Spleen (tissue), 11 donors: ENCODE data around the gene PDE8B. TPM values are rescaled to one million over a fixed set of nuclear protein-coding genes. Genes with fewer than 3 reads are reported as not detected.

Experiments used
- DNase-seq: peaks from one replicate; pipeline ENCODE4 v3.0.0-alpha.2; 2020
- H3K27ac ChIP-seq, 8 donors: fragments of 200-600 bp; sonication (generic) in 7 of 8; 1 replicate in 4 of 8; 2 replicates in 4 of 8; pipeline versions ENCODE4 v1.5.0 to v1.8.0; 2016 to 2021; ENCODE audit warnings: inconsistent platforms in 4 of 8, mild to moderate bottlenecking in 4 of 8, moderate library complexity in 1 of 8
- H3K27me3 ChIP-seq, 7 donors: fragments of 200-600 bp; sonication (generic) in 6 of 7; replicated peaks in 1 of 7; 1 replicate in 4 of 7; 2 replicates in 3 of 7; pipeline versions ENCODE4 v1.5.0 to v1.8.0; 2016 to 2021; ENCODE audit warnings: inconsistent platforms in 3 of 7, mild to moderate bottlenecking in 1 of 7
- H3K36me3 ChIP-seq, 6 donors: fragments of 200-600 bp; sonication (generic) in 5 of 6; 1 replicate in 4 of 6; 2 replicates in 2 of 6; pipeline versions ENCODE4 v1.5.0 to v1.8.0; 2016 to 2021; ENCODE audit warnings: inconsistent platforms in 2 of 6
- H3K4me1 ChIP-seq, 6 donors: fragments of 200-600 bp; sonication (generic) in 5 of 6; 1 replicate in 3 of 6; 2 replicates in 3 of 6; pipeline versions ENCODE4 v1.5.0 to v1.8.0; 2016 to 2021; ENCODE audit warnings: inconsistent platforms in 3 of 6
- H3K4me3 ChIP-seq, 8 donors: fragments of 200-600 bp; sonication (generic) in 7 of 8; 1 replicate in 4 of 8; 2 replicates in 4 of 8; pipeline versions ENCODE4 v1.5.0 to v1.8.0; 2016 to 2021; ENCODE audit warnings: inconsistent platforms in 4 of 8, mild to moderate bottlenecking in 4 of 8, moderate library complexity in 2 of 8
- H3K9me3 ChIP-seq, 8 donors: fragments of 200-600 bp; sonication (generic) in 7 of 8; 1 replicate in 4 of 8; 2 replicates in 4 of 8; pipeline versions ENCODE4 v1.5.0 to v1.8.0; 2016 to 2021; ENCODE audit warnings: inconsistent platforms in 4 of 8
- POLR2A ChIP-seq, 3 donors: fragments of 450-650 bp; IDR thresholded peaks; one replicate each; pipeline ENCODE4 v1.5.1; 2017; ENCODE audit warnings: antibody characterized with exemption in 3 of 3, mild to moderate bottlenecking in 1 of 3
- POLR2AphosphoS5 ChIP-seq, 3 donors: sonication (generic); formaldehyde crosslinking; IDR thresholded peaks; one replicate each; pipeline ENCODE4 v1.5.1; 2017; ENCODE audit warnings: antibody characterized with exemption in 3 of 3
- WGBS, 5 donors: extraction: QIAGEN DNeasy Blood & Tissue Kit in 3 of 5; methylation state at CpG; one replicate each; pipeline versions ENCODE4 v1.1.5 to v1.1.7; 2013 to 2018; 5-methylcytosine and 5-hydroxymethylcytosine counted together
- intact Hi-C: fragments of 100-400 bp; cut with DNase I; formaldehyde crosslinking; loops from one replicate; pipeline ENCODE4 v1.15.0; 2023; ENCODE audit warnings: low total_unique reads
- polyA plus RNA-seq, 3 donors: library from polyadenylated mRNA; stranded (reverse); fragments of 200-250 nt; gene quantifications; one replicate each; pipeline ENCODE4 v1.2.1, GENCODE V29; 2013
- total RNA-seq, 7 donors: library from RNA; depleted of rRNA in 3 of 7; stranded (reverse); fragments of >200 nt in 3 of 7; fragmentation: NEBNext Ultra II Directional in 4 of 7; extraction: Animal tissue kit (Norgen Biotek cat#: 25700) in 4 of 7; gene quantifications; one replicate each; pipeline versions ENCODE4 v1.1.0 to v1.2.1, GENCODE V29; 2016 to 2021
- TF ChIP-seq, protein P1 (sequence below), 11 experiments: fragments of 200-600 bp in 7 of 11; fragments of 450-650 bp in 4 of 11; sonication (generic) in 4 of 11; IDR thresholded peaks in 8 of 11; conservative IDR thresholded peaks in 3 of 11; 1 replicate in 7 of 11; 2 replicates in 4 of 11; pipeline versions ENCODE4 v1.4.0 to v1.8.0; 2016 to 2021; ENCODE audit warnings: antibody characterized with exemption in 11 of 11, inconsistent platforms in 4 of 11, mild to moderate bottlenecking in 1 of 11
- donor health status: healthy with polysubstance abuse.
- donor health status: DM: no; HTN: no; CAD: no; lungs with moderate emphysema.
- donor health status: DM: no; HTN: no; CAD: no.
- donor health status: Bipolar disorder and iron deficiency.
- donor health status: healthy.
- donor health status: DM: no; HTN: no; CAD: no.
- donor health status: DM: yes; HTN: yes; CAD: no.

The PDE8B gene
- total and polyA plus RNA-seq, 10 donors, result 0.18 to 1.9 (median 0.85) TPM

DNA sequence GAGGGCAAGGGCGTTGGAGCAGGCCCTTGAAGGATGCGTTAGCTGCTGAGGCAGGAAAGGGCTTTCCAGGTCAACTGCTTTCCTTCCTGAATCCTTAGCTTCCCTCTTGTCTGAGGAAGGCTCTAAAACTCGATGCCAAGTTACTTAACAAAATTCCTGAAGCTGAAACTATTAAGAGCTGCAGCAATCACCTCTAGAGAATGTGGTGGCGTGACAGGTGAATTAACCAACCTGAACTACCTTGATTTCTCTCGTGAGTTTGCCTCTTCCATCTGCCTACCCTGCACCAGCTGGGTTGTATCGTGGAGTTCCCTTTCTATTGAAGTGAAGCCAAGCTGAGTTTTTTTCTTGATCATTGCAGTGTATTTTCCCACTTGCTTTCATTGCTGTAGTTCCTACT, 96.1 kb downstream of the PDE8B start:
- Histone ChIP-seq H3K4me3 (no peak overlapping the region), H3K4me1 (no peaks in the 10 kb centered on the region), H3K27ac (no peak overlapping the region), H3K27me3 (peaks cover 0 to 8% (median 0%) of the 10 kb centered on the region in 7 donors), H3K36me3 (no peaks in the 10 kb centered on the region), H3K9me3 (no peaks in the 10 kb centered on the region)
- WGBS, 5 donors, result 52 to 66% (median 61%) methylated on average over 6 of the region's 6 CpGs
- no peak for TF ChIP-seq POLR2A (IDR thresholded peaks at IDR 0.05)
- no peak for TF ChIP-seq POLR2AphosphoS5 (IDR thresholded peaks at IDR 0.05)
- TF ChIP-seq, protein P1, sequence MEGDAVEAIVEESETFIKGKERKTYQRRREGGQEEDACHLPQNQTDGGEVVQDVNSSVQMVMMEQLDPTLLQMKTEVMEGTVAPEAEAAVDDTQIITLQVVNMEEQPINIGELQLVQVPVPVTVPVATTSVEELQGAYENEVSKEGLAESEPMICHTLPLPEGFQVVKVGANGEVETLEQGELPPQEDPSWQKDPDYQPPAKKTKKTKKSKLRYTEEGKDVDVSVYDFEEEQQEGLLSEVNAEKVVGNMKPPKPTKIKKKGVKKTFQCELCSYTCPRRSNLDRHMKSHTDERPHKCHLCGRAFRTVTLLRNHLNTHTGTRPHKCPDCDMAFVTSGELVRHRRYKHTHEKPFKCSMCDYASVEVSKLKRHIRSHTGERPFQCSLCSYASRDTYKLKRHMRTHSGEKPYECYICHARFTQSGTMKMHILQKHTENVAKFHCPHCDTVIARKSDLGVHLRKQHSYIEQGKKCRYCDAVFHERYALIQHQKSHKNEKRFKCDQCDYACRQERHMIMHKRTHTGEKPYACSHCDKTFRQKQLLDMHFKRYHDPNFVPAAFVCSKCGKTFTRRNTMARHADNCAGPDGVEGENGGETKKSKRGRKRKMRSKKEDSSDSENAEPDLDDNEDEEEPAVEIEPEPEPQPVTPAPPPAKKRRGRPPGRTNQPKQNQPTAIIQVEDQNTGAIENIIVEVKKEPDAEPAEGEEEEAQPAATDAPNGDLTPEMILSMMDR (IDR thresholded peaks at IDR 0.05 in 8 of 11, conservative IDR thresholded peaks at IDR 0.05 in 3 of 11), result no peak
- no peak for DNase-seq
- intact Hi-C loops, result no loop called here

GRCh38 chr5:77308154-77308960, 97.9 kb downstream of the PDE8B start:
- Histone ChIP-seq H3K4me1 (no peaks in the 10 kb centered on the region), H3K9me3 (no peaks in the 10 kb centered on the region), H3K36me3 (no peaks in the 10 kb centered on the region), H3K27me3 (peaks cover 0 to 8% (median 0%) of the 10 kb centered on the region in 7 donors), H3K4me3 (no peak overlapping the region), H3K27ac (no peak overlapping the region)
- TF ChIP-seq, protein P1 (IDR thresholded peaks at IDR 0.05 in 8 of 11, conservative IDR thresholded peaks at IDR 0.05 in 3 of 11), result no peak
- TF ChIP-seq POLR2A (IDR thresholded peaks at IDR 0.05) (no peak), POLR2AphosphoS5 (IDR thresholded peaks at IDR 0.05) (no peak)
- 76 to 86% (median 84%) methylated on average over 12 of the region's 12 CpGs for WGBS, 5 donors
- intact Hi-C loops, result no loop called here
- DNase-seq, result no peak

DNA sequence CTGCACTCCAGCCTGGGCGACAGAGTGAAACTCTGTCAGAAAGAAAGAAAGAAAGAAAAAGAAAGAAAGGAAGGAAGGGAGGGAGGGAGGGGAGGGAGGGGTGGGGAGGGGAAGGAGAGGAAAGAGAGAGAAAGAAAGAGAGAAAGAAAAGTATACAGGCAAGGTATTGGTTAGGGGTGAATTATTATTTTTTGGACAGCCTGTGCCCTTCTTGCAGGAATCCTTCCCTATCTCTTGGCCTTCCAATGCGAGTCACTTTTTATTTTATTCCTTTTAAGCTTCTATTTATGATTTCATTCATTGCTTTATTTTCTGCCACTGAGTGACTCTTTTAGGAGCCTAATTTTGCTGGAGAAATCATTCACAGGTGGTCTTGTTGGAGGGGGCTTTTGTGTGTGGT, 98.7 kb downstream of the PDE8B start:
- Histone ChIP-seq H3K27ac (no peak overlapping the region), H3K36me3 (no peaks in the 10 kb centered on the region), H3K27me3 (peaks cover 0 to 8% (median 0%) of the 10 kb centered on the region in 7 donors), H3K9me3 (no peaks in the 10 kb centered on the region), H3K4me3 (no peak overlapping the region), H3K4me1 (no peaks in the 10 kb centered on the region)
- DNase-seq, result no peak
- TF ChIP-seq, protein P1 (IDR thresholded peaks at IDR 0.05 in 8 of 11, conservative IDR thresholded peaks at IDR 0.05 in 3 of 11), result no peak
- no peak for TF ChIP-seq POLR2AphosphoS5 (IDR thresholded peaks at IDR 0.05)
- no peak for TF ChIP-seq POLR2A (IDR thresholded peaks at IDR 0.05)
- WGBS, 5 donors, result 88 to 95% (median 92%) methylated on average over 2 of the region's 2 CpGs
- intact Hi-C loops, result no loop called here

GRCh38 chr5:77310494-77311213, 100.2 kb downstream of the PDE8B start:
- peaks cover 0 to 8% (median 0%) of the 10 kb centered on the region in 7 donors for H3K27me3 ChIP-seq
- no peaks in the 10 kb centered on the region for H3K4me1 ChIP-seq
- DNase-seq, result no peak
- no peaks in the 10 kb centered on the region for H3K36me3 ChIP-seq
- intact Hi-C loops, result no loop called here
- WGBS, 5 donors, result 90 to 95% (median 93%) methylated on average over 4 of the region's 4 CpGs
- H3K27ac ChIP-seq, result no peak overlapping the region
- H3K4me3 ChIP-seq, result no peak overlapping the region
- no peaks in the 10 kb centered on the region for H3K9me3 ChIP-seq
- TF ChIP-seq POLR2AphosphoS5 (IDR thresholded peaks at IDR 0.05) (no peak), POLR2A (IDR thresholded peaks at IDR 0.05) (no peak)
- TF ChIP-seq, protein P1 (IDR thresholded peaks at IDR 0.05 in 8 of 11, conservative IDR thresholded peaks at IDR 0.05 in 3 of 11), result no peak
